MCF 10A (cell line): ENCODE results near the gene PMF1. TPM values are rescaled to one million over a fixed set of nuclear protein-coding genes. Genes with fewer than 3 reads are reported as not detected.

Experiments
- BruUV-seq: library from RNA; stranded (reverse); fragments of 400-500 nt; replicated peaks from 2 replicates; lab custom pipeline; 2021; lab: Mats Ljungman, UMichigan
- CTCF ChIA-PET: fragments of 300-600 bp; sonication (Branson Sonifier 250); formaldehyde crosslinking; extraction: SDS; loops from one replicate; lab custom pipeline; 2021; ENCODE audit warnings: antibody characterized with exemption, inconsistent platforms; lab: Yijun Ruan, JAX
- POLR2A ChIA-PET: fragments of 300-600, 350-650 bp; sonication (Branson Sonifier 250); formaldehyde crosslinking; extraction: SDS; loops from one replicate; lab custom pipeline; 2020; ENCODE audit warnings: antibody characterized with exemption, inconsistent platforms; lab: Yijun Ruan, JAX
- DNase-seq: peaks from one replicate; pipeline ENCODE4 v3.0.0-alpha.2; 2018; ENCODE audit not compliant: unreplicated experiment
- H3K27ac Mint-ChIP-seq: one replicate; pipeline ENCODE4 v1.8.0; 2022; ENCODE audit warnings: mild to moderate bottlenecking, low read depth, mixed read lengths; ENCODE audit not compliant: unreplicated experiment
- H3K27me3 Mint-ChIP-seq: one replicate; pipeline ENCODE4 v1.8.0; 2022; ENCODE audit warnings: mixed read lengths; ENCODE audit not compliant: insufficient read depth, unreplicated experiment
- H3K36me3 Mint-ChIP-seq: one replicate; pipeline ENCODE4 v1.8.0; 2022; ENCODE audit warnings: mild to moderate bottlenecking, moderate library complexity, mixed read lengths; ENCODE audit not compliant: insufficient read depth, unreplicated experiment
- H3K4me1 Mint-ChIP-seq: one replicate; pipeline ENCODE4 v1.8.0; 2022; ENCODE audit warnings: mixed read lengths; ENCODE audit not compliant: insufficient read depth, unreplicated experiment
- H3K4me3 Mint-ChIP-seq: one replicate; pipeline ENCODE4 v1.8.0; 2022; ENCODE audit warnings: mild to moderate bottlenecking, moderate library complexity, mixed read lengths; ENCODE audit not compliant: unreplicated experiment
- H3K9me3 Mint-ChIP-seq: one replicate; pipeline ENCODE4 v1.8.0; 2022; ENCODE audit warnings: mixed read lengths; ENCODE audit not compliant: unreplicated experiment
- CTCF ChIP-seq: fragments of 200-600 bp; IDR thresholded peaks from one replicate; pipeline ENCODE4 v1.8.0; 2022; ENCODE audit warnings: antibody characterized with exemption, mild to moderate bottlenecking; ENCODE audit not compliant: unreplicated experiment
- intact Hi-C: fragments of 100-400 bp; cut with micrococcal nuclease; formaldehyde crosslinking; loops from 2 replicates; pipeline ENCODE4 v1.14.1; 2022
- total RNA-seq: library from RNA; stranded (reverse); gene quantifications from 2 replicates; pipeline ENCODE4 v1.2.3, GENCODE V29; 2022

Gene PMF1
- total RNA-seq, 1 experiment from 2014 or later: 77.7 TPM

DNA sequence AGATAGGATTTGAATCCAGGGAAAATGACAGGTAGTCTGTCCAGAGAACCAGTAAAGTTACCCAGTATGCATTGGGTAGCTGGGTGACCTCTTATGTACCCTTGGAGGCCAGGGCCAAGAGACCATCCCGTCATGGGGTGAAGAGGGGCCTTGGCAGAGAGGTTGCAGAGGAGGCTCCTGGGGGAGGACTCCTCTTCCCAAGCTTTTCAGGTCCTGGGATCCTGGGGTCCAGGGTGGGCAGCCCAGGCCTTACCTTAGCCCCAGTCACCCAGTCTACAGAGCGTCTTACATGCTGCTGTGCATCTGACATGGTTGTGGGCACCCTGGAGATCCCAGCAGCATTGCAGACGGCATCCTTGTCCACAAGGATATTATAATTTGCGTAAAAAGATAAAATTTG lies 14.0 kb downstream of the PMF1 start:
- POLR2A ChIA-PET: interaction anchor here (1.4 to 5.1 kb wide), 3 partner anchors 12 to 81 kb away, joined by 6 to 52 read pairs (median 7); partner anchors contain the start of gene PMF1
- CTCF ChIA-PET: interaction anchor here (0.7 to 22.6 kb wide), 21 partner anchors 9 to 286 kb away, joined by 3 to 524 read pairs (median 10); partner anchors contain the start of genes BGLAP, PMF1, SEMA4A and SMG5
- H3K27ac Mint-ChIP-seq: no peak overlapping the region
- no peaks in the 10 kb centered on the region for H3K27me3 Mint-ChIP-seq
- no peak overlapping the region for H3K4me3 Mint-ChIP-seq
- H3K36me3 Mint-ChIP-seq: peaks cover 55% of the 10 kb centered on the region
- H3K4me1 Mint-ChIP-seq: peaks cover 22% of the 10 kb centered on the region
- no peak for TF ChIP-seq CTCF
- H3K9me3 Mint-ChIP-seq: no peaks in the 10 kb centered on the region
- intact Hi-C loops: no loop called here
- DNase-seq: no peak
- BruUV-seq: no TSS peak

- TF ChIP-seq CTCF: no peak
- intact Hi-C loops: no loop called here
- H3K27ac Mint-ChIP-seq: no peak overlapping the region
- peaks cover 14% of the 10 kb centered on the region for H3K4me1 Mint-ChIP-seq
- no peak overlapping the region for H3K4me3 Mint-ChIP-seq
- ChIA-PET POLR2A (interaction anchor here (0.6 to 1.5 kb wide), 4 partner anchors 10 to 54 kb away, joined by 3 to 5 read pairs (median 4); partner anchors contain the start of gene SMG5), CTCF (interaction anchor here (0.6 to 22.6 kb wide), 6 partner anchors 14 to 136 kb away, joined by 3 to 524 read pairs (median 4); partner anchors contain the start of gene SEMA4A)
- H3K27me3 Mint-ChIP-seq: no peaks in the 10 kb centered on the region
- DNase-seq: no peak
- no peaks in the 10 kb centered on the region for H3K9me3 Mint-ChIP-seq
- H3K36me3 Mint-ChIP-seq: peaks cover 43% of the 10 kb centered on the region
- BruUV-seq: no TSS peak
These were observed 15.7 kb downstream of the PMF1 start for GRCh38 chr1:156228501-156228900.

DNA sequence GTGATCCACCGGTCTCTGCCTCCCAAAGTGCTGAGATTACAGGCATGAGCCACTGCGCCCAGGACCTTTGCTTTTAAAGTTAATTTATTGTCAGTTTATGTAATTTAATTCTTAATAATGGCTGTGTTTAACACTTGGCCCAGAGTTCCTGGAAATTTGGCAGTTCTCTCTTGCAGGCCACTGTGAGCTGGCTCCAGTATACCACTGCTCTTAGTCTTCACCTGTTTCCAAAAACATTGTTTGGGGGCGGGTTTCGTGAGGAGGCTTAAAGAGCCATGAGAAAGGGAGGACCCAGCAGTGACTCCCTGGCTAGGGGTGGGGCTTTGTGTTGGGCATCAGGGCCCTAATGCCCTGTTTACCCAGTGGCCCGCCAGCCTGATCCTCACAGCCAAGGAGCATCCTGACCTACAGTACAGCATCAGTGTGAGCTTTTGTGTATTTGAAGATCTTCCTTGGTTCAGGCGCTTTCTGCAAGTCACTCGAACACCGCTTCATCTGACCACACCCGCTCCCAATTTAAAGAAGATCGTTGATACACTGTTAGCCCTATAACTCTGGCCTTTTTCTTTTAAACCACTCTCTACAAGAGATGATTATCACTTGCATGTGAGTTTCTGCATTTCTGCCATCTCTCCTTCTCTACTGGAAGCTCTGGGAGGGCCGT lies 17.1 kb downstream of the PMF1 start:
- Mint-ChIP-seq H3K36me3 (peaks cover 53% of the 10 kb centered on the region), H3K27ac (no peak overlapping the region), H3K4me3 (no peak overlapping the region), H3K27me3 (no peaks in the 10 kb centered on the region), H3K9me3 (no peaks in the 10 kb centered on the region), H3K4me1 (peaks cover 14% of the 10 kb centered on the region)
- no TSS peak for BruUV-seq
- no peak for TF ChIP-seq CTCF
- ChIA-PET POLR2A (interaction anchor here (0.6 to 1.2 kb wide), 6 partner anchors 11 to 500 kb away, joined by 3 to 4 read pairs (median 3); partner anchors contain the start of gene SLC25A44), CTCF (interaction anchor here (0.8 to 22.6 kb wide), 5 partner anchors 15 to 477 kb away, joined by 3 to 524 read pairs (median 5); partner anchors contain the start of gene SEMA4A)
- no peak for DNase-seq
- intact Hi-C loops: no loop called here

GRCh38 chr1:156230473-156230837 lies 17.6 kb downstream of the PMF1 start:
- BruUV-seq: no TSS peak
- ChIA-PET POLR2A (interaction anchor here (0.7 to 1.2 kb wide), 4 partner anchors 10 to 140 kb away, joined by 3 read pairs; partner anchors contain the start of gene PAQR6), CTCF (interaction anchor here (0.8 to 22.6 kb wide), 4 partner anchors 16 to 476 kb away, joined by 3 to 524 read pairs (median 102); partner anchors contain the start of gene SEMA4A)
- no peak for DNase-seq
- no peak for TF ChIP-seq CTCF
- Mint-ChIP-seq H3K4me3 (no peak overlapping the region), H3K36me3 (peaks cover 53% of the 10 kb centered on the region), H3K4me1 (peaks cover 9% of the 10 kb centered on the region), H3K9me3 (no peaks in the 10 kb centered on the region), H3K27ac (no peak overlapping the region), H3K27me3 (no peaks in the 10 kb centered on the region)
- intact Hi-C loops: no loop called here
